Omental fat pad (tissue), 4 donors: ENCODE data around the gene ISLR. TPM values are rescaled to one million over a fixed set of nuclear protein-coding genes. Genes with fewer than 3 reads are reported as not detected.

Experiments
- ATAC-seq: fragments of 150-250 bp; one replicate; pipeline ENCODE4 v1.9.1; 2016; ENCODE audit warnings: mild to moderate bottlenecking, moderate library complexity; ENCODE audit not compliant: low FRiP score
- DNase-seq: peaks from one replicate; pipeline ENCODE4 v3.0.0-alpha.2; 2019; ENCODE audit warnings: low spot score
- total RNA-seq, 4 donors: library from RNA; depleted of rRNA; stranded (reverse); fragments of >200 nt; gene quantifications; one replicate each; pipeline ENCODE4 v1.1.0, GENCODE V29; 2016
- TF ChIP-seq, protein P1 (sequence below), 3 donors: fragments of 450-650 bp; IDR thresholded peaks; one replicate each; pipeline ENCODE4 v1.5.1; 2016 to 2017; ENCODE audit warnings: antibody characterized with exemption in 3 of 3, mild to moderate bottlenecking in 3 of 3, moderate library complexity in 2 of 3

Gene ISLR
- total RNA-seq, 4 donors from 2014 or later = 30.6 to 110 (median 65.5) TPM

- ATAC-seq (no peak), DNase-seq (no peak)
- TF ChIP-seq, protein P1, sequence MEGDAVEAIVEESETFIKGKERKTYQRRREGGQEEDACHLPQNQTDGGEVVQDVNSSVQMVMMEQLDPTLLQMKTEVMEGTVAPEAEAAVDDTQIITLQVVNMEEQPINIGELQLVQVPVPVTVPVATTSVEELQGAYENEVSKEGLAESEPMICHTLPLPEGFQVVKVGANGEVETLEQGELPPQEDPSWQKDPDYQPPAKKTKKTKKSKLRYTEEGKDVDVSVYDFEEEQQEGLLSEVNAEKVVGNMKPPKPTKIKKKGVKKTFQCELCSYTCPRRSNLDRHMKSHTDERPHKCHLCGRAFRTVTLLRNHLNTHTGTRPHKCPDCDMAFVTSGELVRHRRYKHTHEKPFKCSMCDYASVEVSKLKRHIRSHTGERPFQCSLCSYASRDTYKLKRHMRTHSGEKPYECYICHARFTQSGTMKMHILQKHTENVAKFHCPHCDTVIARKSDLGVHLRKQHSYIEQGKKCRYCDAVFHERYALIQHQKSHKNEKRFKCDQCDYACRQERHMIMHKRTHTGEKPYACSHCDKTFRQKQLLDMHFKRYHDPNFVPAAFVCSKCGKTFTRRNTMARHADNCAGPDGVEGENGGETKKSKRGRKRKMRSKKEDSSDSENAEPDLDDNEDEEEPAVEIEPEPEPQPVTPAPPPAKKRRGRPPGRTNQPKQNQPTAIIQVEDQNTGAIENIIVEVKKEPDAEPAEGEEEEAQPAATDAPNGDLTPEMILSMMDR (IDR thresholded peaks at IDR 0.05) = no peak
These were observed 36.0 kb upstream of the ISLR start for GRCh38 chr15:74137537-74137894.

GRCh38 chr15:74138642-74139041, 34.9 kb upstream of the ISLR start:
- ATAC-seq = no peak
- DNase-seq = no peak
- TF ChIP-seq, protein P1 (IDR thresholded peaks at IDR 0.05) = no peak

GRCh38 chr15:74141591-74141990, 31.9 kb upstream of the ISLR start:
- no peak for ATAC-seq
- DNase-seq = no peak
- TF ChIP-seq, protein P1 (IDR thresholded peaks at IDR 0.05) = no peak

DNA sequence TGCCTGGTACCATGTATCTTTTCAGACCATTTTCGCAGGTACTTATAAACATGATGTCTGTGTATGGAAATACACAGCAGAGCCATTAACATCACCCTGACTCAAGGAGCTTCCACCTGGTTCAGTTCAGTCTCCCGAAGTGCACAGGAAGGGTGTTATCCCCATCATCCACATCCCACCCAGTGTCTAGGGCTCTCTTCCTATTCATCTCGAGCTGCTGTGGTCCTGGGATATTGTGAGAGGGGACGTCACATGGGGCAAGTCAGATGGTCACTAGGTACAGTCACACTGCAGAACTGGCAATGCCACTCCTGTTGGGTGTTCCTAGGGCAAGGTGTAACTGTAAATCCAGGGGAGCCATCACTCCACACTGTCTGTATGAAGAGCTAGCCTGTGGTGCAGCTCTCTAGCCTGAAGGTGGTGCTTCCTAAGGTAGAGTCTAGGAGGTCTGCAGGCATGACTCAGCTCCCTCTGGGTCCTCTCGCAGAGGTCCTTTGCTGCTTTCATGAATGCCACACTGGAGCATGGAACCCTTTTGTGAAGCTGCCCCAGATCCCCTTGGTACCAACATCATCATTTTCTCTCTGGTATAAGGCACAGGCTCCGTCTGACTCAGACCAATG, 29.2 kb upstream of the ISLR start:
- TF ChIP-seq, protein P1 (IDR thresholded peaks at IDR 0.05) = no peak
- no peak for ATAC-seq
- DNase-seq = no peak

- DNase-seq = no peak
- no peak for ATAC-seq
- TF ChIP-seq, protein P1 (IDR thresholded peaks at IDR 0.05) = no peak
These were observed 27.2 kb upstream of the ISLR start for GRCh38 chr15:74146277-74146800.

DNA sequence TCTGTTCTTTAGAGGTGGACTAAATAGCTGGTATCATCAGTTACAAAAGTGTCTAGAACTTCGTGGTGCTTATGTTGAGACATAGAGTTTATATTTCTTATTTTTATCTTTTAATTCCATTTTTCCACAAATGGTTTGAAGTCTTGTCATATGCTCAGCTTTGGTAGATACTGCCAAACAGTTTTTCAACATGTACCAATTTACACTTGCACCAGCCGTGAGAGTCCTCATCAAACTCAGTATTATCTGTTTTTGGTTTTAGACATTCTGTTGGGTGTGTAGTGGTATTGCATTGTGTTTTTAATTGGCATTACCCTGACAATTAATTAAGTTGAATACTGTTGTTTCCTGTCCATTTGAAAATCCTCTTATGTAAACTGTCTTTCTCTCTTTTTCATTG, 26.5 kb upstream of the ISLR start:
- TF ChIP-seq, protein P1 (IDR thresholded peaks at IDR 0.05) = no peak
- DNase-seq (no peak), ATAC-seq (no peak)

DNA sequence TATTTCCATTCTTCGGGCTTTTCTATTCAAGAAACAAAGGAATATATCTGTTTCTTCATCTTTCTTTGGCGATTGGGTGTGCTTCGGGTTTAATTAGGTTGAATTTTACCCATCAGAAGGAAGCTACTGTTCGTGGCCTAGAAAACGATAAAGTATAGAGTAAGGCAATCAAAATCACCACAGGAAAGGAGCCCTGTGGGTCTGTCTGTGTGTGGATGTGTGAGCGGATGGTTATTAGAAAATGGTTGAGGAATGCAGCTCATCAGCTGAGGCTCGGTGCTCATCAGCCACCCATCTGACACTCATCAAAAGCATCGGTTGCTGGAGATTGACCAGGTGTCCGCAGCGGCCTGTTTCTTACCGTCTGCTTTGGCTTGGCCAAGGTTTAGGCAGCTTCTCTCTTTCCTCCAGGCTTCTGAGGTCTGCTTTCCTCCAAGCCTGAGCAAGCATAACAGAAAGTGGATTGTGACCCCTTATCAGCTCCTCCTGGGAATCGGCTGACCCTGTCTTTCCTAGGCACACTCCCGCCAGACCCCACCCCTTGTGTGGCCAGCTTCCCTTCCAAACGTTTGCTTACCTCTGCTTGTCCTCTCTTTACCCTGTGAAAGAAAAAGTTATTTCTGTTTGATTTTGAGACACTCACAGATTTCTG, 17.6 kb upstream of the ISLR start:
- ATAC-seq = no peak
- TF ChIP-seq, protein P1 (IDR thresholded peaks at IDR 0.05) = no peak
- DNase-seq = no peak
